Sigmoid colon (tissue), 7 donors: Measurements from ENCODE around the gene CDK5RAP3. TPM values are rescaled to one million over a fixed set of nuclear protein-coding genes. Genes with fewer than 3 reads are reported as not detected.

ENCODE experiments used
- DNase-seq: peaks from one replicate; pipeline ENCODE4 v3.0.0-alpha.2; 2019
- H3K27ac ChIP-seq, 4 donors: fragments of 200-600 bp; sonication (generic); one replicate each; pipeline ENCODE4 v1.5.1; 2016 to 2019; ENCODE audit warnings: mild to moderate bottlenecking in 1 of 4
- H3K27me3 ChIP-seq, 3 donors: fragments of 200-600 bp; sonication (generic); one replicate each; pipeline ENCODE4 v1.5.1; 2019; ENCODE audit warnings: mild to moderate bottlenecking in 1 of 3
- H3K36me3 ChIP-seq, 4 donors: fragments of 200-600 bp; sonication (generic); one replicate each; pipeline ENCODE4 v1.5.1; 2016 to 2019
- H3K4me1 ChIP-seq, 4 donors: fragments of 200-600 bp; sonication (generic); one replicate each; pipeline ENCODE4 v1.5.1; 2017 to 2019
- H3K4me3 ChIP-seq, 4 donors: fragments of 200-600 bp; sonication (generic); one replicate each; pipeline ENCODE4 v1.5.1; 2017 to 2019; ENCODE audit warnings: mild to moderate bottlenecking in 2 of 4, moderate library complexity in 1 of 4
- H3K9me3 ChIP-seq, 4 donors: fragments of 200-600 bp in 3 of 4; sonication (generic) in 3 of 4; one replicate each; pipeline versions ENCODE4 v1.5.1 to v1.6.1; 2013 to 2019
- CTCF ChIP-seq, 4 experiments: fragments of 450-650 bp in 3 of 4; fragments of 200-600 bp in 1 of 4; IDR thresholded peaks; one replicate each; pipeline ENCODE4 v1.5.1; 2016 to 2019; ENCODE audit warnings: antibody characterized with exemption in 4 of 4, mild to moderate bottlenecking in 3 of 4, moderate library complexity in 2 of 4
- EP300 ChIP-seq, 4 donors: sonication (generic); formaldehyde crosslinking; IDR thresholded peaks; one replicate each; pipeline ENCODE4 v1.6.1; 2017; ENCODE audit warnings: antibody characterized with exemption in 4 of 4
- POLR2A ChIP-seq, 2 donors: fragments of 450-650 bp; IDR thresholded peaks; one replicate each; pipeline ENCODE4 v1.6.1; 2016; ENCODE audit warnings: antibody characterized with exemption in 2 of 2, mild to moderate bottlenecking in 2 of 2, moderate library complexity in 2 of 2
- POLR2AphosphoS5 ChIP-seq, 4 donors: sonication (generic); formaldehyde crosslinking; IDR thresholded peaks; one replicate each; pipeline ENCODE4 v1.6.1; 2017; ENCODE audit warnings: antibody characterized with exemption in 4 of 4
- WGBS, 2 donors: extraction: QIAGEN DNeasy Blood & Tissue Kit; methylation state at CpG; one replicate each; pipeline ENCODE4 v1.1.7; 2013; 5-methylcytosine and 5-hydroxymethylcytosine counted together
- intact Hi-C: fragments of 100-400 bp; cut with DNase I; formaldehyde crosslinking; loops from one replicate; pipeline ENCODE4 v1.15.1; 2023
- polyA plus RNA-seq, 3 donors: library from polyadenylated mRNA; stranded (reverse); fragments of 200-250 nt; gene quantifications; one replicate each; pipeline ENCODE4 v1.2.3, GENCODE V29; 2013
- total RNA-seq, 4 donors: library from RNA; depleted of rRNA; stranded (reverse); fragments of >200 nt; gene quantifications; one replicate each; pipeline ENCODE4 v1.1.0, GENCODE V29; 2016
- donor health status: healthy with polysubstance abuse.
- donor health status: Bipolar disorder and iron deficiency.
- donor health status: healthy.

Gene CDK5RAP3
- total RNA-seq (100 to 1,000 TPM in 1 of 4 donors, 10 to 100 TPM in 3; 68.5 to 168 (median 73.0) TPM), polyA plus RNA-seq (100 to 1,000 TPM in 1 of 3 donors, 10 to 100 TPM in 2; 43.5 to 200 (median 49.9) TPM)

- Histone ChIP-seq H3K4me1 (peaks cover 0 to 26% (median 17%) of the 10 kb centered on the region in 4 donors), H3K9me3 (no peaks in the 10 kb centered on the region), H3K4me3 (peak within 1 kb of the TSS; percentile 72 to 99 (median 94)), H3K36me3 (peaks cover 0 to 27% (median 21%) of the 10 kb centered on the region in 4 donors), H3K27ac (peak within 1 kb of the TSS; percentile 77 to 90 (median 87)), H3K27me3 (no peaks in the 10 kb centered on the region)
- WGBS, 2 donors = 1% methylated on average over 62 of the region's 62 CpGs
- DNase-seq = peak; percentile 100
- intact Hi-C loops = loop anchor here (1.0 to 10.0 kb wide), 5 partner anchors 22 to 130 kb away; partner anchors contain the start of genes PNPO and SCRN2
- TF ChIP-seq POLR2AphosphoS5 (IDR thresholded peaks at IDR 0.05) (peak; percentile 36 to 89 (median 86)), CTCF (IDR thresholded peaks at IDR 0.05) (peak; percentile 89 to 99 (median 95)), EP300 (IDR thresholded peaks at IDR 0.05) (no peak), POLR2A (IDR thresholded peaks at IDR 0.05) (peak in 1 of 2 donors; percentile 75)
These were observed at the start of gene CDK5RAP3 for GRCh38 chr17:47970725-47971499. Gene CDK5RAP3 (plus strand): TSS chr17:47971113. CDS start chr17:47971147, 34 bp downstream.

- no peak for TF ChIP-seq CTCF (IDR thresholded peaks at IDR 0.05)
- TF ChIP-seq POLR2A (IDR thresholded peaks at IDR 0.05) = no peak
- no peak for TF ChIP-seq EP300 (IDR thresholded peaks at IDR 0.05)
- TF ChIP-seq POLR2AphosphoS5 (IDR thresholded peaks at IDR 0.05) = no peak
- H3K36me3 ChIP-seq = peaks cover 11 to 64% (median 33%) of the 10 kb centered on the region in 4 donors
- intact Hi-C loops = no loop called here
- H3K4me3 ChIP-seq = no peak overlapping the region
- WGBS, 2 donors = 93 to 95% methylated on average over 23 of the region's 23 CpGs
- DNase-seq = no peak
- no peaks in the 10 kb centered on the region for H3K9me3 ChIP-seq
- H3K4me1 ChIP-seq = no peaks in the 10 kb centered on the region
- no peak overlapping the region for H3K27ac ChIP-seq
- no peaks in the 10 kb centered on the region for H3K27me3 ChIP-seq
These were observed 45.9 kb upstream of the CDK5RAP3 start for GRCh38 chr17:47924785-47925677.

GRCh38 chr17:47925678-47925988 lies 45.3 kb upstream of the CDK5RAP3 start:
- Histone ChIP-seq H3K9me3 (no peaks in the 10 kb centered on the region), H3K27ac (no peak overlapping the region), H3K4me3 (no peak overlapping the region), H3K36me3 (peaks cover 11 to 69% (median 33%) of the 10 kb centered on the region in 4 donors), H3K27me3 (no peaks in the 10 kb centered on the region), H3K4me1 (no peaks in the 10 kb centered on the region)
- TF ChIP-seq POLR2A (IDR thresholded peaks at IDR 0.05) (no peak), EP300 (IDR thresholded peaks at IDR 0.05) (no peak), CTCF (IDR thresholded peaks at IDR 0.05) (no peak), POLR2AphosphoS5 (IDR thresholded peaks at IDR 0.05) (no peak)
- 92 to 96% methylated on average over 3 of the region's 3 CpGs for WGBS, 2 donors
- no peak for DNase-seq
- intact Hi-C loops = no loop called here

- Histone ChIP-seq H3K27ac (no peak overlapping the region), H3K36me3 (peaks cover 11 to 67% (median 31%) of the 10 kb centered on the region in 4 donors), H3K4me3 (no peak overlapping the region), H3K9me3 (no peaks in the 10 kb centered on the region), H3K27me3 (no peaks in the 10 kb centered on the region), H3K4me1 (no peaks in the 10 kb centered on the region)
- TF ChIP-seq POLR2A (IDR thresholded peaks at IDR 0.05) = no peak
- 94% methylated on average over 20 of the region's 20 CpGs for WGBS, 2 donors
- intact Hi-C loops = no loop called here
- DNase-seq = no peak
These were observed 43.0 kb upstream of the CDK5RAP3 start for GRCh38 chr17:47927821-47928400.
